ENCODE measurements around the gene CRYL1. TPM values are rescaled to one million over a fixed set of nuclear protein-coding genes. Genes with fewer than 3 reads are reported as not detected.

The CRYL1 gene
- total RNA-seq, 1 experiment from 2014 or later = 13.4 TPM

- H3K4me1 ChIP-seq (ENCODE audit: control insufficient read depth, insufficient read depth, low read length) = no peaks in the 10 kb centered on the region
- ATAC-seq (no peak), DNase-seq (ENCODE audit: low read depth, low spot score) (no peak)
- TF ChIP-seq CTCF (IDR thresholded peaks at IDR 0.05) = no peak
- TF ChIP-seq POLR2AphosphoS5 (IDR thresholded peaks at IDR 0.05; ENCODE audit: low read depth, low read length) = no peak
- TF ChIP-seq REST (IDR thresholded peaks at IDR 0.05; ENCODE audit: insufficient read depth in 1 of 2, low read depth in 2 of 2, low read length in 1 of 2) = no peak
- no peak for TF ChIP-seq TCF7L2 (IDR thresholded peaks at IDR 0.05; ENCODE audit: low read depth, low read length)
- TF ChIP-seq SIN3A (IDR thresholded peaks at IDR 0.05; ENCODE audit: borderline replicate concordance, insufficient read depth, low read depth, low read length) = no peak
- intact Hi-C loops (cut with micrococcal nuclease; ENCODE audit: unreplicated experiment) = no loop called here
- no peaks in the 10 kb centered on the region for H3K36me3 ChIP-seq (ENCODE audit: control insufficient read depth, insufficient read depth, low read length)
- H3K9me3 ChIP-seq (ENCODE audit: control insufficient read depth, insufficient read depth, low read depth, low read length) = no peaks in the 10 kb centered on the region
- in situ Hi-C loops (cut with HindIII; ENCODE audit: low pct_unique_long_range_greater_than_20kb, low sequenced_read_pairs) = no loop called here
- CTCF ChIA-PET = no interaction called here
- no TSS peak for BruUV-seq (replicated peaks)
- POLR2A ChIA-PET = no interaction called here
- H3K4me3 ChIP-seq (ENCODE audit: low read depth in 2 of 2, low read length in 2 of 2) = no peak overlapping the region
- no peaks in the 10 kb centered on the region for H3K27me3 ChIP-seq (ENCODE audit: control insufficient read depth, insufficient read depth, low read length)
- no peak overlapping the region for H3K27ac ChIP-seq (ENCODE audit: low read length)
Observed at GRCh38 chr13:20401931-20402856, 123.5 kb downstream of the CRYL1 start.

- ChIA-PET CTCF (no interaction called here), POLR2A (no interaction called here)
- Histone ChIP-seq H3K4me1 (ENCODE audit: control insufficient read depth, insufficient read depth, low read length) (no peaks in the 10 kb centered on the region), H3K9me3 (ENCODE audit: control insufficient read depth, insufficient read depth, low read depth, low read length) (no peaks in the 10 kb centered on the region), H3K4me3 (ENCODE audit: low read depth in 2 of 2, low read length in 2 of 2) (no peak overlapping the region), H3K27ac (ENCODE audit: low read length) (no peak overlapping the region), H3K27me3 (ENCODE audit: control insufficient read depth, insufficient read depth, low read length) (no peaks in the 10 kb centered on the region), H3K36me3 (ENCODE audit: control insufficient read depth, insufficient read depth, low read length) (no peaks in the 10 kb centered on the region)
- intact Hi-C loops (cut with micrococcal nuclease; ENCODE audit: unreplicated experiment) = no loop called here
- ATAC-seq (no peak), DNase-seq (ENCODE audit: low read depth, low spot score) (no peak)
- no TSS peak for BruUV-seq (replicated peaks)
- TF ChIP-seq CTCF (IDR thresholded peaks at IDR 0.05) (no peak), TCF7L2 (IDR thresholded peaks at IDR 0.05; ENCODE audit: low read depth, low read length) (no peak), REST (IDR thresholded peaks at IDR 0.05; ENCODE audit: insufficient read depth in 1 of 2, low read depth in 2 of 2, low read length in 1 of 2) (no peak), SIN3A (IDR thresholded peaks at IDR 0.05; ENCODE audit: borderline replicate concordance, insufficient read depth, low read depth, low read length) (no peak)
- in situ Hi-C loops (cut with HindIII; ENCODE audit: low pct_unique_long_range_greater_than_20kb, low sequenced_read_pairs) = no loop called here
Observed at GRCh38 chr13:20401531-20401930, 124.1 kb downstream of the CRYL1 start.

Data from Panc1 (cell line).